HG03066 (cell line): ENCODE measurements around the gene AGRP.
A peak's percentile ranks its signal among the peaks of the same experiment; 100 is the strongest.
"Not testable (repeated sequence)": the region's sequence is repeated elsewhere in the genome, so short reads cannot be mapped to it uniquely, and the experiment has no call there.

ENCODE experiments used
- ATAC-seq: cut with Tn5 transposase; IDR thresholded peaks from one replicate; pipeline ENCODE4 v1.9.1; 2021; ENCODE audit warnings: low read depth; ENCODE audit not compliant: unreplicated experiment

The AGRP gene, protein sequence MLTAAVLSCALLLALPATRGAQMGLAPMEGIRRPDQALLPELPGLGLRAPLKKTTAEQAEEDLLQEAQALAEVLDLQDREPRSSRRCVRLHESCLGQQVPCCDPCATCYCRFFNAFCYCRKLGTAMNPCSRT

DNA sequence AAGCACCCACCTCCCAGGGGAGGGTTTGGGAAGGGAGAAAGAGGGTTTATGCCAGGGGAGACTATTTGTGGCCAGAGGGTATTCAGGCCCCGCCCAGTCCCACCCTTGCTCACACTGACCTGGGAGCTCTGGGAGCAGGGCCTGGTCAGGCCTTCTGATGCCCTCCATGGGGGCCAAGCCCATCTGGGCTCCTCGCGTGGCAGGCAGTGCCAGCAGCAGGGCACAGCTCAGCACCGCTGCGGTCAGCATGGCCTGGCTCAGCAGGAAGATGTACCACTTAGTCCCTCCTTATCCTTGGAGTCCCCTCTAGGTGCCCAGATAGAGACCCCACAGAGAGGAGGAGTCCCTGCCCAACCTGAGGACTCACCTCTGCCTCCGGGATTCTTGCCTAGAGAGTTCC lies at the start of gene AGRP:
AGRP (minus strand) TSS at position 398 of the 400 bp plus-strand sequence; CDS start at position 249, 149 bp downstream.
- no peak for ATAC-seq

DNA sequence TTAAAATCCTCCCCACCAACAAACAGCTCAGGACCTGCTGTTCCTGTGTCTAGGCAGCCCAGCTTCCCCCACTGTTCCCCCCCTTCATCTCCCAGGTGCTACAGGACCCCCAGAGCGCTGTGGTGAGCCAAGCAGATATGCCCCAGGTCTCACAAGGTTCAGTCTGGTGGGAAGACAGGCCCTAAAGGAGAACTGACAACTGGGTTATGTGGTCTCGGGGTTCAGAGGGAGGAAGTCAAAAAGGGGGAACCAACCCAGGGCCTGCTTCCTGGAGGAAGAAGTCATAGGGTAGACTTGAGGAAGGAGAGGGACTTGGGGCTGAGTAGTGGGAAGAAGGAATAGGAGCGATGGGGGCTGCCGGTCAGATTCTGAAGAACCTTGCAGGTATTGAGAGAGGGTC lies 47.9 kb upstream of the AGRP start:
- no peak for ATAC-seq

DNA sequence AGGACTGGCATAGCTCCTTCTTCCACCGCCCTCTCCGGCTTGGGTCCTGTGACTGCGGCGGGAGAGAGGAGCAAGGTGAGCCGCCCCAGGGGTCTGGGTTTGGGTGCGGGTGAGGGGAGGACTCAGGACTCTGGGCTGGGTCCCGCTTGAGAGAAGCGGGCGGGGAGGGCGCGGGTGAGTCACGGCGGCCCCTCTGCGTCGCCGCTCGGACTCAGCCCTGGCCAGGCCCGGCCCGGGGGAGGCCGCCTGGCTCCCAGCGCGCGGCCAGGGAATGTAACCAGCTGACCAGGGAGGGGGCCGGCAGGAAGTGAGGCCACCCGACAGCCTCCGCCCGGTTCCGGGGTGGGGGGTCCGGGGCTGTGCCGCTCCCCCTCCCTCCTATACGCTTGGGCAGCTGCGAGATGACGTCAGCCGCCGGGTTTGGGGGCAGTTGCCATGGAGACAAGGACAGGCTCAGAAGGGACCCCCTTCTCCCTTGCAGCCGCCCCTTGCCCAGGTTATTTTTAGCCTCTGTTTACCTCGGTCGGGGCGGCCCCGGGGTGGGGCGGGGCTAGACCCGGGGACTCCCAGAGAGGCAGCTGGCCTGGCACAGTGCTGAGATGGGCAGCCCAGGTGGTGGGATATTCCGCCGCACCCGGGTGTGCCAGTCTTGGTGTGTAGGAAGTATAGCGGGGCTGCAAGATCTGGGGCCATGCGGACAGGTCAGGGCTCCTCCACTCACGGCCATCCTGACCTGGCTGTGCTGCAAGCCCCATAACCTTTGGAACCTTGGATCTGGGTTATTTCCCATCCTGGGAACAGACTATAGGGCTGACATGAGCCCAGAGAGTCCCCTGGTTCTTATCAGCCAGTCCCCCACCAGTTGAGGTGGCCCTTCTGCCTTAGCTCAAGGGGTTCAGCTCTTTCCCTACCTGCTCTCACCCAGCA lies 46.9 kb upstream of the AGRP start:
- ATAC-seq = no peak

DNA sequence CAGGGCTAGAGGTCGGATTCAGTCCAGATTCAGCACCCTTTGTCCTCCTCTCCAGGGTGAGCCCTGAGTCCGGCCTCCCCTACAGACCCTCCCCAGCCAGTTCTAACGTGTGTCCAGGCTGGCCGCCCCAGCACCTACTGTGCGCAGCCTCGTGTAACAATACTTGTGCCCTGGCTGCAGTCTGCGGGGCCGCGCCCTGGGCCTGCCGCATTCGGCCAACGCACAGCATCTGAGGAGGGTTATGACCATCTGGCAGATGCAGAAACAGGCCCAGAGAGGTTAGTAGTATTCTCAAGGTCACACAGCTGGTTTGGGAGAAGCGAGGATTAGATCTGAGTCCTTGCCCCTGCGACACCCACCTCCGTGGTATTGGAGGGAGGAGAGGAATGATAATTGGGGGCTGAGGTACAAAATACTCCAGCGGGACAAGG lies 46.2 kb upstream of the AGRP start:
- ATAC-seq = no peak

DNA sequence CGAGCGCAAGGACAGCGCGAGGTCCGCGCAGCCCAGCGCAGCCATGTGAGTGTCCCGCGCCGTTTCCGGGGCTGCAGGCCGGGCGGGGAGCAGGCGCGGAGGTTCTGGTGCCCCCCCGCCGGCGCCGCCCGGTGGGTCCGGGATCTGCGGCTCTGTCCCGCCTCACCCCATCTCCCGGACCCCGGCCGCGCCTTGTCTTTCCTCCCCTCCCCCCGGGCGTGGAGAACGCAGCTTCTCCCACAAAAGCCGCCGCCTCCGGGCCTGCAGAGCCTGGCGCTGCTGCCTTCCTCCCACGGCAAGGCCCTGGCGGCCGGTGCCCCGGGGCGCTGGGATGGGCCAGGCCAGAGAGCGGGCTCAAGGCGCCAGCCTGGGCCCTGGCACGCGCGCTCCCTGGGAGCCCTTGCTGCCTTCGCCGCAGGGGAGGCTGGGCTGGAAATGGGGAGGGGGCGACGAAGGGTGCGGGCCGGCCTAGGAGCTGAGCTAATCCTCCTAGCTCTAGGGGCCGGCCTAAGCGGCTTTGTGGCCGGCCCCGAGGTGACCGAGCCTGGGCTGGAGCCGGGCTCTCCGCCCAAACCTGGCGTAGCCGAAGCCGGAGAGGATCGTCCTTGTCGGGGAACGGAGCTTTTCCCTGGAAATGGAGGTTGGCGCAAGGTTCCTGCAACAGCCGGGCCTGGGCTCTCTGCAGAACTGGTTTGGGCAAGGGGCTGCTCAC lies 45.7 kb upstream of the AGRP start:
- ATAC-seq = no peak

DNA sequence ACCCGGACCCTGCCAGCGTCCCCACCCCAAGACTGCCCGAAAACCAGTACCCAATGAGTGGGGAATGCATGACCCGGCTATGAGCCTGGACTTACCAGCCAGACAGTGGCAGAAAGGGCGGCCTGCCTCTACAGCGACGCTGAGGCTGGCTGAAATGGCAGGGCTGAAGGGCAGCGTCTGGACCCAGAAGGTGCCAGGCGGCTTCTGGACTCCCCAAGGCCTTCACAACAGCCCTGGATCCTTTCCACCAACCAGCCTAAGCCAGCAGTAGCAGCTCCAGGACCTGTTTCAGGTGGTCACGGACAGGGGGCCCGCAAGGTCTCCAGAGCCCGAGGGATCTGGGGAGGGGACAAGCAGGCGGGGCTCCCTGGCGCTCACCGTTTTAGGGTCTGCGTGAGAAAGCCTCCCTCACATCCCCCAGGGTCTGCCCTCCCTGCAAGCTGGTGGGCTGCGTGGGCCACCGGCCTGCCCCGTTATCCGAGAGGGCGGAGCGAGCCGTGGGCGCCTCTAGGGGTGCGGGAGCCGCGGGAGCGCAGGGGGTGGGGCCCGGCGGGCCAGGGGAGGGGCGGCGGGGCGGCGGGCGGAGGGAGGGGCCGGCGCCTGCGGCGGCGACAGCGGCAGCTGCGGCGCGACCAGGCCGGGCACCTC lies 45.0 kb upstream of the AGRP start, which contains the start of gene RIPOR1:
RIPOR1 (plus strand) TSS at position 608 of the 648 bp plus-strand sequence. CDS start 9,618 bp downstream, outside the sequence.
- no peak for ATAC-seq

DNA sequence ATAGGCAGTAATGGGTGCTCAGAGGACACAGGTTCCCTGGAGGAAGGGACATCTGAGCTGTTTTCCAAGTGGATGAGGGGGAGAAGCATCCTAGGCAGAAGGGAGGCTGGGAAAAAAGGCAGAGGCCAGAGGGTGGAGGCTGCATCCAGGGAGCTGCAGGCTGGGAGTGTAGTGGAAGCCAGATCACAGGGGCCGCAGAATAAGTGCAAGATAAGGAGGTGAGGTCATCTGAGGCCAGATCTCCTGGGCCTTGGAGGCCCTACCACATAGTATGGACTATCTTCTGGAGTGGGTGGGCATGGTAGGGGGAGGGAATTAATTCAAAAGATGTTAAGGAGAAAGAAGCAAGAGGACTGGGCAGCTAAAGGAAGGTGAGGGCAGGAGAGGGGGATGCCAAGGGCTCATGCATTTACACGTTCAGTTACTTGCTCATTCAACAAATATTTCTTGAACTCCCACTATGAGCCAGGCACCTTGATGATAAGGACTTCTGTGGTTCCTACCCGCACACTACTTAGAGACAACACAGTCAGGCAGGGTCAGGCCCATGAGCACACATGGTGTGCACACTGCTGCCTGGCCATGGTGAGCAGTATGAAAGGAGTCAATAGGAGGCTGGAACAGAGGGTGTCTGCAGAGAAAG lies 42.9 kb upstream of the AGRP start:
- ATAC-seq = no peak

DNA sequence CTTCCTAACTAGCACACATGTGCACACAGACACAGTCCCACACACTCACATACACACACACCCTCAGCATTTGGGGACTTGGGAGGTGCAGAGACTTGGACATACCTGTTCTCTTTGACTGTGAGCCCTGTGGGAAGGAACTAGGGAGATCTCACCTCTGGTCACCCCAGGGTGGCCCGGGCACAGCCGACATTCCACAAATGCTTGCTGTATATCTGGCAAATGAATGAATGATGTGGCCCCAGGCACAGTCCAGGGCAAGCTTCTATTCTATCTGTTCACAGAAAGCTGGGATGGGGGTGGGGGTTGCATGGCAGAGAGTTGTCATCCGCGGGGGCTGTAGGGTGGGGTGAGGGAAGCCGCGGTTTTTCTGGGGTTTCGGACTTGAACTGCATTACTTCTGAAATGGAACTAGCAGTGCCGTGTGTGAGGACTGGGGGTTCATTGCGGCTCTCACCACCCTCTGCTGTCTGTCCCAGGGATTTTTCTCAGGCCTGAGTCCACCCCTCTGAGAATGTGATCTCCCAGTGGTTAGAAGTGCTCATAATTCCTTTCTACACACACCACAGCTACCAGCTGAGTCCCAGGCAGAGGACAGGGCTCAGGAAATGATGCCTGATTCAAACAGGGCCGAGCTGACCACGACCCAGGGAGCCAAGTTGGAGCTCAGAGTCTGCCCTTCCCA lies 42.0 kb upstream of the AGRP start:
- no peak for ATAC-seq

DNA sequence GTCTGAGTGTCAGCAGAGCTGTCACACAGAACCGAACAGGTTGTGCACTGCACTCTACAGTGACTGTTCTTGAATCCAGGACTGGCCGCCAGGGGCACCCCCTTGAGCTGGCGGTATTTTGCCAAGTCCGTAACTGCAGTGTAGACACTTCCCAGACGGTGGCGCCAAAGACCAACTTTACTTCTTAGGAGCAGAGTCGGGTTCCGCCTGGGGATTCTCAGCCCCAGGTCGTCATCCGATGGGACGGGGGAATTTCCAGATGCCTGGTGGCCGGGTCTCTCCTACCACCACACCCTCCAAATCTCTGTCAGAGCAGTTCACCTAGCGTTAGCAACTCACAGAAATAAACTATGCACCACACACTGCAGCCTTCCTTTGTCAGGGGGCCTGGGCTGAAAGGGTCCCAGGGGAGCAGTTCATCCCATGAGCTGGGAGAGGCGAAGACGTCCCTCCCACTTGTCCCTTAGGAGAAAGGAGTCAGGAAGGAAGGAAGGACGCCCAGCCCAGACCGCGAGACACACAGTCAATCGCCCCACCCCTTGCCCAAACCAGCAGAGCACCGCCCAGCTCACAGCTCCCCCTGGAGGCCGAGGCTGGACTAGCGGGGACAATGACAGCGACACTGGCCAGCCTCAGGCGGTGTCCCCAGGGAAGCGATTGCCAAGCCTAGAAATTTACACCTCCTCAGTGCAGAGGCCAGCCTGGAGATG lies 37.9 kb upstream of the AGRP start:
- peak; percentile 64 for ATAC-seq

DNA sequence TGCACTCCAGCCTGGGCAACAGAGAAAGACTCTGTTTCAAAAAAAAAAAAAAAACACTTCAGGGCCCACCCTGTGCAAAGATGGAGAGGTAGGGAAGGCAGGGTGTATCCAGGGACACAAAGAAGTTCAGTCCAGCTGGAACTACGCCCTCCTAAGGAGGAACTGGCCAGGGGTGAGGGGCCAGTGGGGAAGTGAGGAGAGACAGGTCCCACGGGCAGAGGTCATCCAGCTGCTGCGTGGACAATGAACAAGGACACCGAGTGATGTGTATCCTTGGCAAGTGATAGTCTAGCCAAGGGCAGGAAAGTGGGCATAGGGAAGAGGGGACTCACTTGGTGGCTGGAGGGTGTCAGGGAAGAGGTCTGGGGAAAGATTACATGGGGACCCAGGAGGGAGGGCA lies 35.9 kb upstream of the AGRP start:
- ATAC-seq = no peak

DNA sequence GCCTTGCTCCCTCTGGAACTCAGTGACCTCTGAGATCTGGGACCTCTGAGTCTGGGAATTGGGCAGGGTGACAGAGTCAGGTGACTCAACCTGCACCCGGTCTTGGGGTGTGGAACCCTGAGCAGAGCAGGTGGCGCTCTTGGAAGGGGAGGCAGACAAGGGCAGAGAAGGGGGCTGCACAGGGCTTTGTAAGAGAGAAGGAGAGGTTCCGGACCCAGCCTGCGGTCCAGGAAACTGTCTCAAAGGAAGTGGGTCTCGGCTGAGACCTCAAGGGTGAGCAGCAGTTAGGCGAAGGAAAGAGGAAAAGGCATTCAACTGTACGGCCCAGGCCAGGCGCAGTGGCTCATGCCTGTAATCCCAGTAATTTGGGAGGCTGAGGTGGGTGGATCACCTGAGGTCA lies 35.3 kb upstream of the AGRP start:
- no peak for ATAC-seq

DNA sequence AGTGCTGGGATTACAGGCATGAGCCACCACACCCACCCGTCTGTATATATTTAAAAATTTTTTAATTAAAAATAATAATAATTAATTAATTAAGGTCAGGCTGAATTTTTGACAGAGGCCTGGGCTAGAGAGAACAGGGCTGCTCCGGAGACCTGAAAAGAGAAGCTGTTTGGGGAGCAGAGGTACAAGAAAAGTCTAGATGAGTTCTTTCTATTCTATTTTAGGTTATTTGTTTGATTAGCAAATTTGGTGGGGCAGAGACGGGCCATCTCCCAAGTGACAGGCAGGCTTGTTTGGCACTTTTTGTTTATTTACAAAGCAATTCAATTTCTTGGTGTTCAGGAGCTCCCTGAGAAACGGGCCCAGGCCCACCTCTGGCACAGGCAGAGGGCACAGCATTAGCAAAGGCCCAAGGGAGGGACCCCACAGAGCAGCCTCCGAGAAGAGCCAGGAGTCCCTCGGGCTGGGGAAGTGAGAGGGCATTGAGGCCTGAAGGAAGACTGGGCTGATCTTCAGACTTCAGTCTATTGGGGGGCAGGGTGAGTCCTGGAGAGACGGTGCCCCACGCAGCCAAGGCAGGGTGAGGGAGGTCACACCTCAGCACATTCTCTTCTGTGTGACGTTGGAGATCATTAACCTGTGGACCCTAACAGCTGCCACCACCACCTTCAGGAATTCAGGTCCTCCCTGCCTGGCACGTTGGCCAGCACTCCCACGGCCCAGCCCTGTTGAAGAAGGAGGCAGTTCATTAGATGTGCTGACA lies 34.5 kb upstream of the AGRP start:
- ATAC-seq = no peak

DNA sequence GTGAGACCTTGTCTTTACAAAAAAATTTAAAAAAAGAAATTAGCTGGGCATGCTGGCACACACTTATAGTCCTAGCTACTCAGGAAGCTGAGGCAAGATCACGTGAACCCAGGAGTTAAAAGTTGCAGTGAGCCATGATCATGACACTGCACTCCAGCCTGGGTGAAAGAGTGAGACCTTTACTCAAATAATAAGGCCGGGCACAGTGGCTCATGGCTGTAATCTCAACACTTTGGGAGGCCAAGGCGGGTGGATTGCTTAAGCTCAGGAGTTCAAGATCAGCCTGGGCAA lies 33.8 kb upstream of the AGRP start:
- ATAC-seq = no peak

DNA sequence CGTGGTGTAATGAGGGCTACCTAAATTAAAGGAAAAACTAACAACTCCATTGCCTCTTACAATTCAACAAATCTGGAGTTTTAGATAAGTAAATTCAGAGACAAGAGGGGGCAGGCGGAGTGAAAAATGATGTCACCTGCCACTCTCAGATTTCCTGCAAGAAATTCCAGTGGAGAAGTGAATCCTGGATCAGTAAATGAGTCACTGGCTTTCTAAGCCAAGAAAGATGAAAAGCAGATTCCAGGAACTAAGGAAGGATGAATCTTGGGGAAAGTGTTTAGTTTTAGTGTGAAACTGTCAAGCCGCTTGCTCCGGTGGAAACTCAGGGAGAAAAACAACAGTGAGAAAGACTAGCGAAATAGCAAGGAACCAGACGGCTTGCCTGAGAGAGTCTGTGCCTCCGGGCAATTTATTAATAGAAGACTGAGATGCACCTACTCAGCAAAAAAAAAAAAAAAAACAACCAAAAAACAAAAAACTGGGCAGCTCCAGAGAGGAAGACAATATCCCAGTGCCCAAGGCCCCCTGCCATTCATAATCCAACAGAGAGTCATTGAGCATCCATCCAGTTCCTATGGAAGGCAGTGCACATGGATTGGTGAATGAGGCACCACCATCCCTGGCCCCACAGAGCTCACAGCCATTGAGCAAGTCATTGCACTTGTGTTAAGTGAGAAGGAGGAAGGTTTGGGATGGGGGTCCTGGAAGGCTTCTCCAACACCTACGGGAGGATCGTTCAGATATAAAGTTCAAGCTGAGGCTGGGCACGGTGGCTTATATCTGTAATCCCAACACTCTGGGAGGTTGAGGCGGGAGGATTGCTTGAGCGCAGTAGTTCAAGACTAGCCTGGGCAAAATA lies 33.2 kb upstream of the AGRP start:
- ATAC-seq = no peak

DNA sequence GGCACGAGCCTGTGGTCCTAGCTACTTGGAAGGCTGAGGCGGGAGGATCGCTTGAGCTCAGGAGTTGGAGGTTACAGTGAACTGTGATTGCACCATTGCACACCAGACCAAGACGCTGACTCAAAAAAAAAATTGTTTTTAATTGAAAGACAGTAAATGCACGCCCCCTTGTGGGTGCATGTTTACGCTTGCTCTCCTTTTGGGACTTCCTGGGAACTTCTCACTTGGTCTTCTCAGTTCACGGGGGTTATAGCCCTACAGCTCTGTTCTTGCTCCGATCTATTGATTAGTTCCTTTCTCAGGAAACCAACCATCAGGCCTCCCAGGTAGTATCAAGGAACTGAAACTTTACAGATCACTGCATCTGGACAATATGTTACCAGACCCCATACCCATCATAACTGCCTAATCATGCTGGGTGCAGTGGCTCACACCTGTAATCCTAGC lies 31.1 kb upstream of the AGRP start:
- peak; percentile 42 for ATAC-seq

DNA sequence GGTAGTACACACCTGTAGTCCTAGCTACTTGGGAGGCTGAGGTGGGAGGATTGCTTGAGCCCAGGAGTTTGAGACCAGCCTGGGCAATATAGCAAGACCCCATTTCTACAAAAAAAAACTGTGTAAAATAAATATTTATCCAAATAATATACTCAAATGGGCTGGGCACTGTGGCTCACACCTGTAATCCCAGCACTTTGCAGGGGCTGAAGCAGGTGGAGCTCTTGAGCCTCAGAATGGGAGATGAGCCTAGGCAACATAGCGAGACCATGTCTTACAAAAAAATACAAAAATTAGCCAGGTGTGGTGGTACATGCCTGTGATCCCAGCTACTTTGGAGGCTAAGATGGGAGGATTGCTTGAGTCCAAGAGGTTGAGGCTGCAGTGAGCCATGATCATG lies 30.5 kb upstream of the AGRP start:
- ATAC-seq = not testable (repeated sequence)

DNA sequence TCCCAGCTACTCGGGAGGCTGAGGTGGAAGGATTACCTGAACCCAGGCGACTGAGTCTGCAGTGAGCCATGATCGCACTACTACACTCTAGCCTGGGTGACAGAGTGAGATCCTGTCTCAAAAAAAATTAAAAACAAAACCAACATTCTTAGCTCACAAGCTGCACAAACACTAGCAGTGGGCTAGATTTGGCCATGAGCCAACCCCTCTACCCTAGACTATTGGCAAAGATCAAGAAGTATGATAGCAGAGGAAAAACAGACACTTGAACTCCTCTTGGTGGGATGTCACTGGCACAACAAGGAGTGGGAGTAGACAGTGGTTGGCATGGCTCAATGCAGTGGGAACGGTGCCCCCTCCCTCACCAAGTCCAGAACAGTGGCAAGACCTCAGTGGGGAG lies 25.7 kb upstream of the AGRP start:
- no peak for ATAC-seq

DNA sequence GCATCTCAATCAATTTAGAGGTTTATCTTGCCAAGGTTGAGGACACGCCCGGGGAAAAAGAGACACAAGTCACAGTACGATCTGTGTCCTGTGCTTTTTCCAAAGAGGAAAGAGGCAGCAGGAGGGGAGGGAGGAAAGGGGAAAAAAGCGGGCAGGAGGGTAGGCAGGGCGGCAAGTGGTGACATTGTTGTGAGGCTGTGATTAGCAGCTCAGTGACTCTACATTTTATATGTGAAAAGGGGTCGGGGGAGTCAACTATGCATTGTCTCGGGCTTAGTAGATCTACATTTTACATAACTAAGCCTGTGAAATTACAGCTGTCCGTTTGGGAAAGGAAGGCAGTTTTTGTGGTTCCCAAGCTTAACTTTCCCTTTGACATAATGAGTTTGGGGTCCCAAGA lies 23.1 kb upstream of the AGRP start:
- ATAC-seq = no peak
